Lower leg skin (tissue), 4 donors: ENCODE measurements around the gene TMEM98. TPM values are rescaled to one million over a fixed set of nuclear protein-coding genes. Genes with fewer than 3 reads are reported as not detected.

Source experiments
- DNase-seq, 2 donors: peaks; one replicate each; pipeline ENCODE4 v3.0.0-alpha.2; 2019; ENCODE audit warnings: low spot score in 2 of 2
- H3K4me3 ChIP-seq: fragments of 200-600 bp; sonication (generic); 2 replicates; pipeline ENCODE4 v1.5.1; 2017; ENCODE audit warnings: mild to moderate bottlenecking, low read depth; ENCODE audit not compliant: poor library complexity, severe bottlenecking
- CTCF ChIP-seq, 3 donors: fragments of 450-650 bp; IDR thresholded peaks; one replicate each; pipeline ENCODE4 v1.5.1; 2016; ENCODE audit warnings: antibody characterized with exemption in 3 of 3, mild to moderate bottlenecking in 3 of 3, moderate library complexity in 2 of 3
- POLR2A ChIP-seq, 2 donors: fragments of 450-650 bp; IDR thresholded peaks; one replicate each; pipeline ENCODE4 v1.6.1; 2016 to 2017; ENCODE audit warnings: antibody characterized with exemption in 2 of 2, mild to moderate bottlenecking in 1 of 2, moderate library complexity in 1 of 2
- WGBS, 2 donors: methylation state at CpG; one replicate each; pipeline ENCODE4 v1.1.5; 2018; 5-methylcytosine and 5-hydroxymethylcytosine counted together
- intact Hi-C: fragments of 100-400 bp; cut with DNase I; formaldehyde crosslinking; loops from one replicate; pipeline ENCODE4 v1.15.0; 2023; ENCODE audit warnings: low total_unique reads
- total RNA-seq, 4 donors: library from RNA; depleted of rRNA; stranded (reverse); fragments of >200 nt; gene quantifications; one replicate each; pipeline ENCODE4 v1.1.0, GENCODE V29; 2016

The TMEM98 gene
- total RNA-seq, 4 donors from 2014 or later, result 13.3 to 42.7 (median 18.5) TPM

- no peak overlapping the region for H3K4me3 ChIP-seq
- intact Hi-C loops, result loop anchor here (10.0 kb wide), 1 partner anchor 107 kb away; no protein-coding TSS in a partner anchor
- TF ChIP-seq CTCF (IDR thresholded peaks at IDR 0.05) (no peak), POLR2A (IDR thresholded peaks at IDR 0.05) (no peak)
- DNase-seq, result no peak
- 96 to 99% methylated on average over 4 of the region's 4 CpGs for WGBS, 2 donors
These were observed 26.2 kb upstream of the TMEM98 start for GRCh38 chr17:32901743-32902142.

GRCh38 chr17:32903774-32904673 is 23.9 kb upstream of the TMEM98 start:
- intact Hi-C loops, result loop anchor here (10.0 kb wide), 1 partner anchor 109 kb away; no protein-coding TSS in a partner anchor
- WGBS, 2 donors, result 81 to 83% methylated on average over 5 of the region's 5 CpGs
- no peak for DNase-seq
- H3K4me3 ChIP-seq, result no peak overlapping the region
- TF ChIP-seq POLR2A (IDR thresholded peaks at IDR 0.05) (no peak), CTCF (IDR thresholded peaks at IDR 0.05) (no peak)

GRCh38 chr17:32904891-32905290 is 23.1 kb upstream of the TMEM98 start:
- intact Hi-C loops, result loop anchor here (10.0 kb wide), 1 partner anchor 110 kb away; no protein-coding TSS in a partner anchor
- 65 to 72% methylated on average over 3 of the region's 3 CpGs for WGBS, 2 donors
- no peak overlapping the region for H3K4me3 ChIP-seq
- TF ChIP-seq CTCF (IDR thresholded peaks at IDR 0.05) (no peak), POLR2A (IDR thresholded peaks at IDR 0.05) (no peak)
- no peak for DNase-seq

GRCh38 chr17:32907583-32907982 is 20.4 kb upstream of the TMEM98 start:
- TF ChIP-seq POLR2A (IDR thresholded peaks at IDR 0.05) (no peak), CTCF (IDR thresholded peaks at IDR 0.05) (no peak)
- no peak for DNase-seq
- H3K4me3 ChIP-seq, result no peak overlapping the region
- intact Hi-C loops, result loop anchor here (10.0 kb wide), 1 partner anchor 113 kb away; no protein-coding TSS in a partner anchor
- WGBS, 2 donors, result 71 to 80% methylated on average over 6 of the region's 6 CpGs

- DNase-seq, result peak in 1 of 2 donors; percentile 87
- H3K4me3 ChIP-seq, result no peak overlapping the region
- no peak for TF ChIP-seq POLR2A (IDR thresholded peaks at IDR 0.05)
- peak in 1 of 3 donors; percentile 45 for TF ChIP-seq CTCF (IDR thresholded peaks at IDR 0.05)
- 20 to 25% methylated on average over 4 of the region's 4 CpGs for WGBS, 2 donors
- intact Hi-C loops, result loop anchor here (10.0 kb wide), 1 partner anchor 115 kb away; no protein-coding TSS in a partner anchor
These were observed 18.1 kb upstream of the TMEM98 start for GRCh38 chr17:32909787-32910369.
